ENCODE measurements around the gene CSAG2.

GRCh38 chrX:152733261-152733975 lies 24.3 kb upstream of the CSAG2 start, which contains the start of the genes CSAG1 and MAGEA12:
- TF ChIP-seq CTCF (IDR thresholded peaks at IDR 0.05; ENCODE audit: insufficient read depth, low read depth, low read length) (no peak), EZH2 (IDR thresholded peaks at IDR 0.05; ENCODE audit: insufficient read depth, low read length) (no peak)
